GM21723 (cell line): Measurements from ENCODE around the gene SLC37A2.
"Not testable (repeated sequence)": the region's sequence is repeated elsewhere in the genome, so short reads cannot be mapped to it uniquely, and the experiment has no call there.

ENCODE experiments used
- ATAC-seq: cut with Tn5 transposase; IDR thresholded peaks from one replicate; pipeline ENCODE4 v1.9.1; 2021; ENCODE audit warnings: mild to moderate bottlenecking, moderate library complexity; ENCODE audit not compliant: unreplicated experiment

Gene SLC37A2

DNA sequence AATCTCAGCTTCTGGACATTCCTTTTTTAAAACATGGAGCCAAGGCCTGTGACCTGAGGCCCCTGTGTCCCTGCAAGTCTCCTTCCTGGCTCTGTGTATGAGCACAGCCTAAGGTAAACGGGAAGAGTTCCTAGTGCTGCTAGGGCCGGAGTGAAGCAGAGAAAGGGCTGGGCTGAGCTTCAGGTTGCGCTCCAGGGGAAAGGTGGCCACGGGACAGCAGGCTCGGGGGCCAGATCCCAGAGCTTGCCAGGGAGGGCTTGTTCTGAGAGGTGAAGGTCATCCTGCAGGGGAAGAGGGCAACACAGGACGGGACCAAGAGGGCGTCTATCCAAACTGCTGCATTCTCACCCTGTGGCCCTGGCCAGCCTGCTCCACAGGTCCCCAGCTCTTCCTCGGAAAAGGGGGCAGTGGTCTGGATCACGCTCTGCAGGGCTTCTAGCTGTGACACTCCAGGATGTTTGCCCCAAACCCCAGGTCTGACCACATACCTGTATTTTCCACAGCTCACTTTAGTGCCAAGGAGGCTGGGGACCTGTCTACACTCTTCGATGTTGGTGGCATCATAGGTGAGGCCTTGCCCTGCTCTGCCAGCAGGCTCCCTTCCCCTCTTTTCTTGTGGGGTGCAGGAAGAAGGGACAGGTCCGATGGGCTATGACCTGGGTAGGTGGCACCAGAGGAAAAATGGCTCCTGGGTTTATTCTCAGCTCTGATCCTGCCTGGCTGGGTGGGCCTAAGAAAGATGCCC, 20.4 kb downstream of the SLC37A2 start:
- no peak for ATAC-seq

DNA sequence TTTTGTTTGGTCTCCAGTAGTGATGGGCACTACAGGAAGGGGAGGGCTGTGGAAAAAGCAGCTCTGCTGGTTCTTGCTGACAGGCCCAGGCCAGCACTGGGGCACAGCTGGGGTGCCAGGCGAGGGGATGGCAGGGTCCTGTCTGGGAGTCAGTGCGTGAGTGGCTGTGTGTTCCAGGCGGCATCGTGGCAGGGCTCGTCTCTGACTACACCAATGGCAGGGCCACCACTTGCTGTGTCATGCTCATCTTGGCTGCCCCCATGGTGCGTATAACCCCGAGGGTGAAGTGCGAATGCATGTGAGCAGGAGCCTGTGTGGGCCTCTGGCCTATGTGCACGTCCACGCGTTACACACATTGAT, 20.9 kb downstream of the SLC37A2 start:
- no peak for ATAC-seq

DNA sequence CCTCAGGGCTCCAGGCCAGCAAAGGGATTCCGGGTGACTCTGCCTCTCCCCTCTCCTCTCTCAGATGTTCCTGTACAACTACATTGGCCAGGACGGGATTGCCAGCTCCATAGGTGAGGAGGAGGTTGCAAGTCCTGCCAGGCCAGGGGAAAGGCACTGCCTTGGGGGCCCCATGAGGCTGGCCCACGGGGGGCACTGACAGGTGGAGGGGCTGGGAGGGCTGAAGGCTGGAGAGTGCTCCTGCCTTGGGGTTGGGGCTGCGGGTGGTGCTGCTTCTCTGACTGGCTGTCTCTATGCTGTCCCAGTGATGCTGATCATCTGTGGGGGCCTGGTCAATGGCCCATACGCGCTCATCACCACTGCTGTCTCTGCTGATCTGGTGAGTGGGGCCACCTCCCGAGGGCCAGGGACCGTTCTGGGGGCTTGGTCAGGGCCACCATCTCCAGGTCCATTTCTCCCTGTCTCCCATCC, 21.7 kb downstream of the SLC37A2 start:
- no peak for ATAC-seq

DNA sequence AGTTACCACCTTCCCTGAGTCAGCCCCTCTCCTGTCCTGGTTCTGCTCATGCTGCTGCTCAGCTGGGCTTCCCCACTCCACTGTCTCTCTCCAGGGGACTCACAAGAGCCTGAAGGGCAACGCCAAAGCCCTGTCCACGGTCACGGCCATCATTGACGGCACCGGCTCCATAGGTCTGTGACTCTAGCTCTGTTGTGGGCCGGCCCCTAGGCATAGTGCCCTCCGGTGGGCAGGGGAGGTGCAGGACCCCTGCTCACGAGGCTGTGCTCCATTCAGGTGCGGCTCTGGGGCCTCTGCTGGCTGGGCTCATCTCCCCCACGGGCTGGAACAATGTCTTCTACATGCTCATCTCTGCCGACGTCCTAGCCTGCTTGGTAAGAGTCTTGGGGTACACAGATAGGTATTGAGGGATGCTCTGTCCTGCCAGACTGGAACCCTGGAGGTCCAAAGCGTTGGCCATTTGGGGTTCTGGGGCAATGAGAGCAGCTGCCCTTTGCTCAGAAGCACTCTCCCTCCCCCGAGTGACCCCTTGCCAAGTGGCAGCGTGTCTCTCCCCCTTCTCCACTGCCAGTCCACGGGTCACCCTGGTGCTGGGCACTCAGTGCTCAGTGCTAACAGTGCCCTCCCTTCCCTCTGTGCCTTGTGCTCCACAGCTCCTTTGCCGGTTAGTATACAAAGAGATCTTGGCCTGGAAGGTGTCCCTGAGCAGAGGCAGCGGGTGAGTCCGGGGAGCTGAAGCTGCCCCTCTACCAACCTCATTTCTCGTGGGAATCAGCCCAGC, 22.4 kb downstream of the SLC37A2 start:
- ATAC-seq: no peak

DNA sequence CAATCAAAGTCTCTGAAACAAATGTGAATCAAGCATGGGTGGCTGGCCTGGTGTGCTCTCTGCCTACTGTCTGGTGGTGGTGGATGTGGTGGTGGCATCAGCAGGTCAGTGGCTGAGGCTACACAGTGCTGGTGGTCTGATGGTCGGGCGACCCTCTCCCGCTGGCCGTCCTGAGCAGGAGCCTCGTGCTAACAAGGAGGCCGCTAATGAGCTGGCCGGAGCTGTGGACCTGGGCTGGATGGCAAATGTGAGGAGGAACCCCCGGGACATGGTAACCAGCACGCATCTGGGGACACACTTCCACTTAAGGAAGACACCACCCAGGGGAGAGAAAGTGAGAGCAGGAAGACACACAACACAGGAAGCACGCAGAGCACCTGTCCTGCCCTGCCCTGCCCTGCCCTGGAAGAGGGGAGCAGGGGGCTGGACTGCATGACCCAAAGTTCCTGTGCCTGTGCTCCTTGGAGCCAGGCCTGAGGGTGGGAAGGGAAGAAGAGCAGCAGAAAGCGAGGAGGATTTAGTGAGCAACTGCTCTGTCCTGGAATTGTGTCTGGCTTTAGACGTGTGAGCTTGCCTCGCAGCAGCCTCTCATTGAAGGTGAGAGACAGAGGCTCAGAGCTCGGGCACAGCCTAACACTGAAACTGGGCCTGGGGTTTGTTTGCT, 23.7 kb downstream of the SLC37A2 start:
- ATAC-seq: no peak

DNA sequence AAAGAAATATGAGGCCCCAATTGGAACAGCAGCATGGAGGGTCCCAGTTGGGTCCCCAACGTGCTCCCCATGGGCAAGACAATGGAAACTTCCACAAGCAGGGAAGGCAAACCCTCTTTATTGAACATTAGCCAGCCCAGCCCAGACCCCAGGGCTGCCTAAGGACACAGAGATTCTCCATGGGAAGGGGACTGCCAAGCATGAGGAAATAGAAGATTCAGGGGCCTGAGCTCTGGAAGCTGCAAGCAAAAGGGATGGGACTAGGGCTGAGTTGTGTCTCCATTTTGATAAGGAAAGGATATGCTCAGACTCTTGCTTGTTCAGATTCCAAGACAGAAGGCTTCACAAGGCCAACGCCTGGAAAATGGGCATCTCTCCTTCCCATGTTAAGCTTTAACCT, 25.0 kb downstream of the SLC37A2 start:
- no peak for ATAC-seq

DNA sequence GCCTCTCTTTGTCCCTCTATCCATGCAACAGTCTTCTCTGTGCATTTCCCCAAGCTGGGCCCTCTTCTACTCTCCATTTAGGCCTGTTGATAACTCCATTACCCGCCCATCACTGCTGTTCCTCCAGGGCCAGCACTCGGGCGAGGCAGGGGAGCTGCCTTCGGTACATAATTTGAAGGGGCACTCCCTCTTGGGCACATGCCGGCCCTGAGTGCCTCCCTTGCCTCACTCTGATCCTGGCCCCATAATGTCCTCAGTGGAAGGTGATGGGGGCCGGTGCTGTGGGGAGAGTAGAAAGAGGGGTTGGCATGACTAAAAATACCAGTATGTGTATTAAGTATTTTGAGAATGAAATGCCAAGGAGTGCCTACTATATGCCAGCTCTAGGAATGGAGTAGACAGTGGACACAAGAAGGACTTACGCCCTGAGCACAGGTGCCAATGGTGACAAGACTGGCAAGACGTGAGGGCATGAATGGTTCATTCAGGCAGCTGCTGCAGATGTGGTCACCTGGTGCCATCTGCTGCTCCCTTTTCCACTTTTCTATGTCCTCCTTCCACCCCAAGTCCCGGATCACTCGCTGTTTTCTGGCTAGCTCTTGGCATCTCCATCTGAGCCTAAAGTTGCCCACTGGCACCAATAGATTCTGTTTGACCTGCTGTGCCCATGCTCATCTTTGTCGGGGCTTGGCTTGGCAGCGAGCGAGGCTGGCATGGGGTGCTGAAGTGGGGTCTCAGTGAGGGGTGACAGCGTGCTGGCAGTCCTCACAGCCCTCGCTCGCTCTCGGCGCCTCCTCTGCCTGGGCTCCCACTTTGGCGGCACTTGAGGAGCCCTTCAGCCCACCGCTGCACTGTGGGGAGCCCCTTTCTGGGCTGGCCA, 25.7 kb downstream of the SLC37A2 start:
- ATAC-seq: no peak

DNA sequence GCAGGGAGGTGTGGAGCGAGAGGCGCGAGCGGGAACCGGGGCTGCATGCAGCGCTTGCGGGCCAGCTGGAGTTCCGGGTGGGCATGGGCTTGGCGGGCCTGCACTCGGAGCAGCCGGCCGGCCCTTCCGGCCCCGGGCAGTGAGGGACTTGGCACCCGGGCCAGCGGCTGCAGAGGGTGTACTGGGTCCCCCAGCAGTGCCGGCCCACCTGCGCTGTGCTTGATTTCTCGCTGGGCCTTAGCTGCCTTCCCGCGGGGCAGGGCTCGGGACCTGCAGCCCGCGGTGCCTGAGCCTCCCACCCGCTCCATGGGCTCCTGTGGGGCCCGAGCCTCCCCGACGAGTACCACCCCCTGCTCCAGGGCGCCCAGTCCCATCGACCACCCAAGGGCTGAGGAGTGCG, 26.4 kb downstream of the SLC37A2 start:
- not testable (repeated sequence) for ATAC-seq

DNA sequence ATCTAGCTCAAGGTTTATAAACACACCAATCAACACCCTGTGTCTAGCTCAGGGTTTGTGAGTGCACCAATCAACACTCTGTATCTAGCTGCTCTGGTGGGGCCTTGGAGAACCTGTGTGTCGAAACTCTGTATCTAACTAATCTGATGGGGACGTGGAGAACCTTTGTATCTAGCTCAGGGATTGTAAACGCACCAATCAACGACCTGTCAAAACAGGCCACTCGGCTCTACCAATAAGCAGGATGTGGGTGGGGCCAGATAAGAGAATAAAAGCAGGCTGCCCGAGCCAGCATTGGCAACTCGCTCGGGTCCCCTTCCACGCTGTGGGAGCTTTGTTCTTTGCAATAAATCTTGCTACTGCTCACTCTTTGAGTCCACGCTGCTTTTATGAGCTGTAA, 27.0 kb downstream of the SLC37A2 start:
- ATAC-seq: not testable (repeated sequence)

DNA sequence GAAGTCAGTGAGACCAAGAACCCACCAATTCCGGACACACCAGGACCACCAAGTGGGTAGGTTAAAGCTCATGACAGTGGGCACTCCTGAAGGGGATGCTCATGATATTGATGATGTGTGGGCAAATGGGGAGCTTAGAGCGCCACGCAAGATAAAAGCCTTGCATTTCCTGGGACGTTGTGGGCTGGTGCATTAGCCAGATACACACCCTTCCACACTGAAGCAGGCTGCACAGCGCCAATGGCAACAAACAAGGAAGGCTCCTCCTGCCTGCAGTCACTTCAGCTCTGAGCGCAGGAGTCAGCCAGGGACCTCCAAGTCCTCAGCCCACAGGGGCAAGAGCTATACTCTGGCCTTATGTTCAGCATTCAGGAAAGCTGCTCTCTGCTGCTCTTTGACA, 27.7 kb downstream of the SLC37A2 start:
- no peak for ATAC-seq

DNA sequence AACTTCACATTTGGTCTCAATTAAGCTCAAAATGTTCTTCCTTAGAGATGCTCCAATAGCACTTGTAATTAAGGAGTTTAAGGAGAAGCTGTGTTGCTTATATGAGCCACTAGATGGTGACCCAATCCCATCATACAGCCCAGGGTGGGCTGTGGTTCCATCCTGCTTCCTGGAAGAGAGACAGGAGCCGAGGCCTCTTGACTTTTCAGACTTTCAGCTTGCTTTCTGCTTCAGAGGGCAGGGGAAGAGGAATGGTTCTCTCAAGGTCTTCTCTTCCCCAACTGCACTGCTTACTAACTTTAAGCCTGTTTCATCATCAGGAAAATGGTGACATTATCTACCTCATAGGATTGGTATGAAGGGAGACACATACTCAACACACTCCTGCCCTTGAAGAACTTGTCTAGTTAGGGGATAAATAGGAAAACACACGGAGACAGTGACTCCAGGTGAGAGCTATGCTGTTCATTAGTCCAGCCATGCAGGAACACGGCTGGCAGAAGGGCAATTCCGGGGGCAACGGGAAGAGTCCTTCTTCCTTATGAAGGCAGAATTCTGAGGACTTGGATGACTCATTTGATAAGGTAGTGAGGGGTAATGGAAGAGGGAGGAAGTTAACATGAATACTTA, 28.3 kb downstream of the SLC37A2 start:
- ATAC-seq: no peak

DNA sequence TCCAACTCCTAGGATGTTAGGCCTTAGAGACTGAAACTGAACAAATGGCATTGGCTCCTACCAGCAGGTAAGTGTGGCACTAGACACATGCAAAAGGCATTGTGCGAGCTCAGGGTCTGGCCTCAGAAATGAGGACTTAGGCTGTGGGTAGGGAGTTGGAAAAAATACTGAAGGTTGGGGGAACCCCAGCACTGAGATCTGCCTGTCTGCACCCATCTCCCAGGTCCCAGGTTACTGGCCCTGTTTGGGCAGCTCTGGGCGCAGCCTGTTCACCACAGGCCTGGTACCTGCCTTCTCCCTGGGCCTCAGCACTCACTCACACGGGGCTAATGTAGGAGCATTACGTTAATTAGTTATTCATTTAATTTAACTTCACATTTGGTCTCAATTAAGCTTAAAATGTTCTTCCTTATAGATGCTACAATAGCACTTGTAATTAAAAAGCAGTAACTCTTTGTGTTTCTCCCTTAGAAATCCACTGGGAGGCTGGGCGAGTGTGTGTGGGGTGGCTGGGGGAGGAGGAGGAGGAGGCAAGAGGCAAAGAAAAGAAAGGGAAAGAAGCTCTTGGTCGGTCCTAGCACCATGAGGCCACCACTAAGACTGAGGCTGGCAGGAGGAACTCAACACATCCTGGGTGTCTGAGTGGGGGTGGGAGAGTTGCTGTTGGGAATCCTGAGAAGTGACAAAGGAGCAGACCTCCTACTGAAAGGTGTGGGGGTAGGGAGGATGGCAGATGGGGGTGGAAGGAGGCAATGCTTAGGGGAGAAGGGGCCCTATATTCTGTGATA, 29.0 kb downstream of the SLC37A2 start:
- no peak for ATAC-seq

DNA sequence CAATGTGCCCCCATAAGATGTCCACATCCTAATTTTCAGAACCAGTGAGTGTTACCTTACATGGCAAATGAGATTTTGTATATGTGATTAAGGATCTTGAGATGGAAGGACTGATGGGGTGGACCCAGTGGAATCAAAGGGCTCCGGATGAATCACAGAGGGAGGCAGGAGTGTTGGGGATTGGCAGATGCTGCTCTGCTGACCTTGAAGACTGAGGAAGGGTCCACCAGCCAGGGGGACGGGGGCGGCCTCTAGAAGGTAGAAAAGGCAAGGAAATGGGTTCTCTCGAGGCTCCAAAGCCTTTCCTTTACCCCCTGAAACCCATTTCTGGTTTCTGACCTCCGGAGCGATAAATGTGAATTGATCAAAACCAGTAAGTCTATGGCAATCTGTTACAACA, 29.6 kb downstream of the SLC37A2 start:
- no peak for ATAC-seq

DNA sequence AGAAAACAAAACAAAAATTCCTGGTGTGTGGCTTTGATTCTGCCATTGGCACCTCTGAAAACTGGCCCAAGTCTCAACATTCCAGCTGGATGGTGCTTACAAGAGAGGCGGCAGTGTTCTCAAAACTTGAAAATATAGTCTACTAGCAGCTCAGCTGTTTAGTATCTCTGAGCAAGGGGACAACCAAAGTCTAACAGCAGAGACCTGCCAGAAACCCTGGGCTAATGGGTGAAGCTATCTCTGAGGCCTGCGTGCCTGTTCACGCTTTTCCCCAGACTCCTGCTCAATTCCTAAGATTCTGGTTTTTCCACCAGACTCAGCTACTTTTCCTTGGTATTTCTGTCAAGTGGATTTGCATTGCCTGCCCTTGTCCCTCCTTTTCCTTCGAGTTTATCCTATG, 30.4 kb downstream of the SLC37A2 start:
- ATAC-seq: no peak

DNA sequence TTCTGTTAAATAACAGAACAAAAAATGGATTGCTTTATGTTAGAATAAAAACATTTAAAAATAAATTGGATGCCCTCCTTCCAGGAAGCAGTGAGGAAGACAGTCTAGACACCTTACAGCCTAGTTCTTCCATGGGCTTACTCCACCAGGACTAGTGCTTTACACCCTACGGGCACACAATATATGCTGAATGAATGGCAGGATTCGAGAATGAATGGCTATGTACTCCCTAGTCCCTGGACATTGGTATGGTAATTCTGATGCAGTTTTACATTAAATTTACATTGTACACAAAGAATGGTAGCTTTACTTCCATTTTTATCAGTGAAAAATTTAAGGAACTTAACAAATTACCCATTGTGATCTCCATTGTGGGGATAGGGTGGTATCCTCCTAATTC, 31.6 kb downstream of the SLC37A2 start:
- ATAC-seq: no peak

DNA sequence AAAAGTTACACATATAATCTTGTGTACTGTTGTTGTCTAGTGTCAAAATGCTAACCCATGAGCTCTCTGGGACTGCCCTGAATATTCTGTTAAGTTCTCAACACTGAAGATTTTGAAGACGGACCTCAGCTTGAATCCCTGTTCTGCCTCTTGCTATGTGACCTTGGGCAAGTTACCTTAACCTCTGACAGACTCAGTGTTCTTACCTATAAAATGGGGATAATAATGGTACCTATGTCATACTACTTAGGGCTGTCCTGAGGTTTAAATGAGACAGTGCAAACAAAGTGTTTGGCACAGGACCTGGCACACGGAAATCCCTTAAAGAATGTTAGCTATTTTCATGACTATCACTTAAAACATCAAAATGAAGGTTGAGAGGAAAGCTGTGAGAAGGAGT, 37.0 kb downstream of the SLC37A2 start:
- ATAC-seq: no peak

DNA sequence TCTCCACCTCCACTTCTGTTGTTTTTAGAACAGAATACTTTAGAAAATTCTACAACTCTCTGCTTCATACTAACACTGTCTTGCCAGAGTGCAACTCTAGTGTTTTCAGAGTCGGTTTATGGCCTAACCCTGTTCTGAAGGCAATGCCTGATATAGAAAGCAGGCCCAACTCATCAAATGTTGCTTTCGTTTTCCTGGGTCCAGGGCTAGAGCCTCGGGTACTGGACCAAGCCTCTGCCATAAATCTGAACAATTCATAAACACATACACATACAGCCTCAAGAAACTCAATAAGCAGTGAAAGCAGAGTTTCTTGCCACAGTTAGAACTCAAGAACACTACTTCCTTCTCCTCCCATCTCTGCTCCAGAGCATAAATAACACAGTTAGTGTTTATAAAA, 38.5 kb downstream of the SLC37A2 start:
- ATAC-seq: no peak

DNA sequence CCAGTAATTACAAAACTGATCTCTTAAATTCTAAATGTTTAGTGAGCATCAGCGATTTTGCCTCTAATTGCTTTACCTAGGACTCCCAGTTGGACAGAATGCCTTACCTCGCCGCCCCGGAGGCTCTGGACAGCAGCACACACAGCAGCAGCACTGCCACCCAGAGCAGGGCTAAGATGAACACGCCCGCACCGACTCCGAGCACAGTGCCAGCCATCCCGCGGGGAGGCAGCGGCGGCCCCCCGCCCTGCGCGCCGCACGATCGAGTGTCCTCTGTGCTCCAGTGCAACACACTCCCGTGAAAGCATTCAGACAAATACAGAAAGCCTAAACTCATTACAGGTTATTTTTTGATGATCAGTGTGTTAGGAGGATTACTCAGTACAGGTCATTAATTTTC, 38.9 kb downstream of the SLC37A2 start:
- ATAC-seq: no peak

DNA sequence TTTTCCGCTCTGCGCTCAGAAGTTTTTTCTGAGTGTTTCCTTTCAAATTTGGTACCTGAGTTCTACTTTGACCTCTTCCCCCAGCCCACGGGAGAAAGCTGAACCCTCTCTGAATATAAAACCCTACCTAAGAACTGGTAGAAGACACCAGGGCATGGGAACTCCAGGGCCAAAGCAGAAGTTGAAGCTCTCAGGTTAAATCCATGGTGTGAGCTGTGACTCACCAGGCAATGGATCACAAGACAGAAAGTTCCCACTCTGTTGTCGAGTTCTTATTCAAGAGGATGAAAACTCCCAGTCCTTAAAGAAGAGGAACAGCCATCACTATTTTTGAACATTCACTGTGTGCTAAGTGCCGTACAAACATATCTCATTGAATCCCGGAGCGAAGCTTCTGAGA, 39.4 kb downstream of the SLC37A2 start:
- no peak for ATAC-seq

DNA sequence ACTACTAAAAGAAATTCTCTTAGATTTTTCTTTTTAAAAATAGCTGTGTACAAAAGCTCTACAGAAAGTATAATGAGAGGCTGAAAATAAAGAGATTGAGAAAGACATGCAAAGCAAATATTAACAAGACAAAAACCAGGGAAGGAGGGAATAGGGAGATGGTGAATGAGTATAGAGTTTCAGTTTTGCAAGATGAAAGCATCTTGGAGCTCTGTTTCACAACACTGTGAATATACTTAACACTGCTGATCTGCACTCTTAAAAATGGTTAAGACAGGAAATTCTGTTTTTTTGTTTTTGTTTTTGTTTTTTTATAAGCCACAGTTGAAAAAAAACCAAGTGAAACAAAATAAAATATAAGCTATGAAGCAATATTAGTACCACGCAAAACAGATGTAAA, 42.8 kb downstream of the SLC37A2 start:
- no peak for ATAC-seq
